HL-60 (cell line): ENCODE results near the gene TPCN1.

Experiments used
- TF ChIP-seq, protein P1 (sequence below): IDR thresholded peaks from one replicate; pipeline ENCODE4 v1.5.1; 2011; ENCODE audit warnings: low read length, control low read depth, inconsistent platforms; ENCODE audit not compliant: insufficient read depth
- TF ChIP-seq, protein P2 (sequence below): IDR thresholded peaks from 2 replicates; pipeline ENCODE4 v1.6.1; 2012; ENCODE audit warnings: low read depth; ENCODE audit not compliant: insufficient replicate concordance

DNA sequence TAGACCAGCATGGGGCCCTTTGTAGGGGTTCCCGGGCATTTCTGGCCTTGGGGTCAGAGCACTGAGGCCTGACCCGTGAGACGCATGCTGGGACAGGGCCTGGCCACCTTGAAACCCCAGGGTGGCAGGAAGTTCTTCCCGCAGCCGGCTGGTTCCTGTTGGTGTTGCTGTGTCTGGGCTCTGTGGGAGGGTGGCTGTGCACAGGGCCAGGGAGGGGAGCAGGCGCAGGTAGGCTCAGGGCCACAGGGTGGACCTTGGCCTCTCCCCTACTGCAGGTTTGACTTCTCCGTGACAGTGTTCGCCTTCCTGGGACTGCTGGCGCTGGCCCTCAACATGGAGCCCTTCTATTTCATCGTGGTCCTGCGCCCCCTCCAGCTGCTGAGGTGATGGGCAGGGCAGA, 65.4 kb downstream of the TPCN1 start:
- TF ChIP-seq, protein P1, sequence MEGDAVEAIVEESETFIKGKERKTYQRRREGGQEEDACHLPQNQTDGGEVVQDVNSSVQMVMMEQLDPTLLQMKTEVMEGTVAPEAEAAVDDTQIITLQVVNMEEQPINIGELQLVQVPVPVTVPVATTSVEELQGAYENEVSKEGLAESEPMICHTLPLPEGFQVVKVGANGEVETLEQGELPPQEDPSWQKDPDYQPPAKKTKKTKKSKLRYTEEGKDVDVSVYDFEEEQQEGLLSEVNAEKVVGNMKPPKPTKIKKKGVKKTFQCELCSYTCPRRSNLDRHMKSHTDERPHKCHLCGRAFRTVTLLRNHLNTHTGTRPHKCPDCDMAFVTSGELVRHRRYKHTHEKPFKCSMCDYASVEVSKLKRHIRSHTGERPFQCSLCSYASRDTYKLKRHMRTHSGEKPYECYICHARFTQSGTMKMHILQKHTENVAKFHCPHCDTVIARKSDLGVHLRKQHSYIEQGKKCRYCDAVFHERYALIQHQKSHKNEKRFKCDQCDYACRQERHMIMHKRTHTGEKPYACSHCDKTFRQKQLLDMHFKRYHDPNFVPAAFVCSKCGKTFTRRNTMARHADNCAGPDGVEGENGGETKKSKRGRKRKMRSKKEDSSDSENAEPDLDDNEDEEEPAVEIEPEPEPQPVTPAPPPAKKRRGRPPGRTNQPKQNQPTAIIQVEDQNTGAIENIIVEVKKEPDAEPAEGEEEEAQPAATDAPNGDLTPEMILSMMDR, result no peak
- TF ChIP-seq, protein P2, sequence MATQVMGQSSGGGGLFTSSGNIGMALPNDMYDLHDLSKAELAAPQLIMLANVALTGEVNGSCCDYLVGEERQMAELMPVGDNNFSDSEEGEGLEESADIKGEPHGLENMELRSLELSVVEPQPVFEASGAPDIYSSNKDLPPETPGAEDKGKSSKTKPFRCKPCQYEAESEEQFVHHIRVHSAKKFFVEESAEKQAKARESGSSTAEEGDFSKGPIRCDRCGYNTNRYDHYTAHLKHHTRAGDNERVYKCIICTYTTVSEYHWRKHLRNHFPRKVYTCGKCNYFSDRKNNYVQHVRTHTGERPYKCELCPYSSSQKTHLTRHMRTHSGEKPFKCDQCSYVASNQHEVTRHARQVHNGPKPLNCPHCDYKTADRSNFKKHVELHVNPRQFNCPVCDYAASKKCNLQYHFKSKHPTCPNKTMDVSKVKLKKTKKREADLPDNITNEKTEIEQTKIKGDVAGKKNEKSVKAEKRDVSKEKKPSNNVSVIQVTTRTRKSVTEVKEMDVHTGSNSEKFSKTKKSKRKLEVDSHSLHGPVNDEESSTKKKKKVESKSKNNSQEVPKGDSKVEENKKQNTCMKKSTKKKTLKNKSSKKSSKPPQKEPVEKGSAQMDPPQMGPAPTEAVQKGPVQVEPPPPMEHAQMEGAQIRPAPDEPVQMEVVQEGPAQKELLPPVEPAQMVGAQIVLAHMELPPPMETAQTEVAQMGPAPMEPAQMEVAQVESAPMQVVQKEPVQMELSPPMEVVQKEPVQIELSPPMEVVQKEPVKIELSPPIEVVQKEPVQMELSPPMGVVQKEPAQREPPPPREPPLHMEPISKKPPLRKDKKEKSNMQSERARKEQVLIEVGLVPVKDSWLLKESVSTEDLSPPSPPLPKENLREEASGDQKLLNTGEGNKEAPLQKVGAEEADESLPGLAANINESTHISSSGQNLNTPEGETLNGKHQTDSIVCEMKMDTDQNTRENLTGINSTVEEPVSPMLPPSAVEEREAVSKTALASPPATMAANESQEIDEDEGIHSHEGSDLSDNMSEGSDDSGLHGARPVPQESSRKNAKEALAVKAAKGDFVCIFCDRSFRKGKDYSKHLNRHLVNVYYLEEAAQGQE, result no peak
